ENCODE measurements around the gene CXCR6. TPM values are rescaled to one million over a fixed set of nuclear protein-coding genes. Genes with fewer than 3 reads are reported as not detected.

CXCR6 gene
- total and polyA plus RNA-seq, 2 donors (not counting 1 experiment from before 2014, with no cell fraction given): not detected

DNA sequence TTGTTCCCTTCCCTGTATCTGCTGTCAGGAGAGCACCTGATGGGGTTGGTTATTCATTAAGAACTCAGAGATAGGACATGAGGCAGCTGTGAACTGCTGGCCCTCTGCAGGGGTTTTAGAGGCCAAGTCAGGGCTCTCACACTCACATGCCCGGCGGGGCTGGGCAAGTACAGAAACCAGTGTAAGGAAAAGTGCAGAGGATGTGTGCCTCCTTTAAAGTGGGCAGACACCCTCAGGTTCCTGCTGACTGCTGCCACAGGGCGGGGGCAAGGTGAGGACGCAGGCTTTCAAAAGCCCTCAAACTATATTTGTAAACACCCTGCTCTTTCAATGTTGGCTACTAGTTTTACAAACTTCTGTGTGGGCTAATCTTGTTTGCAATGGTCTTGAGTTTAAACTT, 22.4 kb downstream of the CXCR6 start:
- H3K36me3 ChIP-seq (ENCODE audit: control insufficient read depth, insufficient read depth, low read length): peaks cover 32% of the 10 kb centered on the region
- H2AFZ ChIP-seq (ENCODE audit: low read length): no peak overlapping the region
- DNase-seq (ENCODE audit: low read depth in 2 of 2): no peak
- H3K4me2 ChIP-seq (ENCODE audit: extremely low read depth, insufficient read depth, low read length): no peak overlapping the region
- no peak for TF ChIP-seq CTCF (conservative IDR thresholded peaks at IDR 0.05 in 1 of 2, IDR thresholded peaks at IDR 0.05 in 1 of 2; ENCODE audit: low read depth in 1 of 2, low read length in 2 of 2)
- no peak for TF ChIP-seq EZH2 (IDR thresholded peaks at IDR 0.05; ENCODE audit: low read length, missing control alignments)
- H3K4me3 ChIP-seq (replicated peaks in 1 of 4; ENCODE audit: control extremely low read depth in 1 of 4, insufficient read depth in 1 of 4, low read depth in 3 of 4, low read length in 4 of 4): no peak overlapping the region
- H3K27ac ChIP-seq (ENCODE audit: insufficient read depth, low read length): no peak overlapping the region
- no peaks in the 10 kb centered on the region for H3K79me2 ChIP-seq (ENCODE audit: control insufficient read depth, insufficient read depth, low read length)
- H3K9ac ChIP-seq (ENCODE audit: insufficient read depth, low read length): no peak overlapping the region
- H4K20me1 ChIP-seq (ENCODE audit: control insufficient read depth, extremely low read depth, insufficient read depth, low read length): no peaks in the 10 kb centered on the region
- H3K9me3 ChIP-seq (ENCODE audit: control insufficient read depth, insufficient read depth, low read depth, low read length): no peaks in the 10 kb centered on the region
- H3K4me1 ChIP-seq (ENCODE audit: control insufficient read depth, extremely low read depth, insufficient read depth, low read length): peaks cover 3% of the 10 kb centered on the region
- H3K27me3 ChIP-seq (ENCODE audit: control insufficient read depth, insufficient read depth, low read length): no peaks in the 10 kb centered on the region

GRCh38 chr3:45966371-45966791, 23.1 kb downstream of the CXCR6 start:
- H3K9ac ChIP-seq (ENCODE audit: insufficient read depth, low read length): no peak overlapping the region
- H3K27ac ChIP-seq (ENCODE audit: insufficient read depth, low read length): no peak overlapping the region
- H2AFZ ChIP-seq (ENCODE audit: low read length): no peak overlapping the region
- no peak for DNase-seq (ENCODE audit: low read depth in 2 of 2)
- TF ChIP-seq EZH2 (IDR thresholded peaks at IDR 0.05; ENCODE audit: low read length, missing control alignments) (no peak), CTCF (conservative IDR thresholded peaks at IDR 0.05 in 1 of 2, IDR thresholded peaks at IDR 0.05 in 1 of 2; ENCODE audit: low read depth in 1 of 2, low read length in 2 of 2) (no peak)
- H3K79me2 ChIP-seq (ENCODE audit: control insufficient read depth, insufficient read depth, low read length): no peaks in the 10 kb centered on the region
- no peaks in the 10 kb centered on the region for H3K9me3 ChIP-seq (ENCODE audit: control insufficient read depth, insufficient read depth, low read depth, low read length)
- H3K4me3 ChIP-seq (replicated peaks in 1 of 4; ENCODE audit: control extremely low read depth in 1 of 4, insufficient read depth in 1 of 4, low read depth in 3 of 4, low read length in 4 of 4): no peak overlapping the region
- no peak overlapping the region for H3K4me2 ChIP-seq (ENCODE audit: extremely low read depth, insufficient read depth, low read length)
- H3K4me1 ChIP-seq (ENCODE audit: control insufficient read depth, extremely low read depth, insufficient read depth, low read length): peaks cover 3% of the 10 kb centered on the region
- no peaks in the 10 kb centered on the region for H3K27me3 ChIP-seq (ENCODE audit: control insufficient read depth, insufficient read depth, low read length)
- H4K20me1 ChIP-seq (ENCODE audit: control insufficient read depth, extremely low read depth, insufficient read depth, low read length): no peaks in the 10 kb centered on the region
- H3K36me3 ChIP-seq (ENCODE audit: control insufficient read depth, insufficient read depth, low read length): peaks cover 32% of the 10 kb centered on the region

- peaks cover 32% of the 10 kb centered on the region for H3K36me3 ChIP-seq (ENCODE audit: control insufficient read depth, insufficient read depth, low read length)
- H3K27me3 ChIP-seq (ENCODE audit: control insufficient read depth, insufficient read depth, low read length): no peaks in the 10 kb centered on the region
- H4K20me1 ChIP-seq (ENCODE audit: control insufficient read depth, extremely low read depth, insufficient read depth, low read length): no peaks in the 10 kb centered on the region
- H3K9me3 ChIP-seq (ENCODE audit: control insufficient read depth, insufficient read depth, low read depth, low read length): no peaks in the 10 kb centered on the region
- no peak overlapping the region for H3K9ac ChIP-seq (ENCODE audit: insufficient read depth, low read length)
- H3K4me2 ChIP-seq (ENCODE audit: extremely low read depth, insufficient read depth, low read length): no peak overlapping the region
- no peaks in the 10 kb centered on the region for H3K79me2 ChIP-seq (ENCODE audit: control insufficient read depth, insufficient read depth, low read length)
- no peak overlapping the region for H3K4me3 ChIP-seq (replicated peaks in 1 of 4; ENCODE audit: control extremely low read depth in 1 of 4, insufficient read depth in 1 of 4, low read depth in 3 of 4, low read length in 4 of 4)
- H3K27ac ChIP-seq (ENCODE audit: insufficient read depth, low read length): no peak overlapping the region
- peaks cover 3% of the 10 kb centered on the region for H3K4me1 ChIP-seq (ENCODE audit: control insufficient read depth, extremely low read depth, insufficient read depth, low read length)
- H2AFZ ChIP-seq (ENCODE audit: low read length): no peak overlapping the region
- TF ChIP-seq EZH2 (IDR thresholded peaks at IDR 0.05; ENCODE audit: low read length, missing control alignments): no peak
- DNase-seq (ENCODE audit: low read depth in 2 of 2): no peak
Measured at GRCh38 chr3:45966950-45967640, 23.8 kb downstream of the CXCR6 start.
